Fibroblast of pulmonary artery (primary cell): ENCODE results near the gene HOXA7.

Source experiments
- DNase-seq: peaks from one replicate; pipeline ENCODE4 v3.0.0-alpha.2; 2010; ENCODE audit warnings: low read depth
- H3K4me3 ChIP-seq: replicated peaks from 2 replicates; pipeline ENCODE4 v1.5.1; 2011; ENCODE audit warnings: low read depth, mild to moderate bottlenecking, control low read depth, low read length, moderate library complexity
- TF ChIP-seq, protein P1 (sequence below): IDR thresholded peaks from 2 replicates; pipeline ENCODE4 v1.5.1; 2011; ENCODE audit warnings: mild to moderate bottlenecking, control low read depth, low read length, inconsistent platforms; ENCODE audit errors: missing control alignments

HOXA7 gene

DNA sequence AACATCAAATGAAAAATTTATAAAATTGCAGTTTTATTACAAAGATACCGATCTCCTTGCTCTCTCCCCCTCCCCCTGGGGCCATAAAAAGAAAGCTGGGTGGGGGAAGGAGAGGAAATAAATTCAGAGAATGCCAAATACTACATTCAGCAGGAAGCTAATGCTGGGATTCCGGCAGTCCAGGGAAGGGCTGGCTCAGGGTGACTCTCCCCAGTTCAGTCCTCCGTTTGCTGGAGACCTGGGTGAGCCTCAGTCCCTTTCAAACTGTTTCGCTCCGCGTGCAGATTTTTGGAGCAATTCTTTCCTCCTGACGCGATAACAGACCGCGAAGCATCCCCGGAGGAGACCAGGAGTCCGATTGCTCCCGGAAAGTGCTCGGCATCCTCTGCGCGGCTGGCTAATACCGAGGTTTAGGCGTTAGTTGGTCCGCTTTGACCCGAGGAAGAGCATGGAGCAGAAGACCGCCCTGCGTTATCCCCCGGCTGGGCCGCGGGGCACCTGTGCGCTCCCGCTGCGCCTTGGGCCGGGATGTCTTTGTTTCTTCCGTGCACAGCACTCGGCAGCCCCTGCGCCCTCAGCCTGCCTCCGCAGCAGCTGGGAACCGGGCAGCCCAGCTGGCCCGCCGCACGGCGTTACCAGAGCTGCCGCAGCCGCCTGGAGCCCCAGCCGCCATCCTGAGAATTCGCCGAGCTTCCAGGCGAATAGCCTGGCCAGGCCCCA, 50.1 kb downstream of the HOXA7 start:
- H3K4me3 ChIP-seq: no peak overlapping the region
- DNase-seq: no peak
- TF ChIP-seq, protein P1, sequence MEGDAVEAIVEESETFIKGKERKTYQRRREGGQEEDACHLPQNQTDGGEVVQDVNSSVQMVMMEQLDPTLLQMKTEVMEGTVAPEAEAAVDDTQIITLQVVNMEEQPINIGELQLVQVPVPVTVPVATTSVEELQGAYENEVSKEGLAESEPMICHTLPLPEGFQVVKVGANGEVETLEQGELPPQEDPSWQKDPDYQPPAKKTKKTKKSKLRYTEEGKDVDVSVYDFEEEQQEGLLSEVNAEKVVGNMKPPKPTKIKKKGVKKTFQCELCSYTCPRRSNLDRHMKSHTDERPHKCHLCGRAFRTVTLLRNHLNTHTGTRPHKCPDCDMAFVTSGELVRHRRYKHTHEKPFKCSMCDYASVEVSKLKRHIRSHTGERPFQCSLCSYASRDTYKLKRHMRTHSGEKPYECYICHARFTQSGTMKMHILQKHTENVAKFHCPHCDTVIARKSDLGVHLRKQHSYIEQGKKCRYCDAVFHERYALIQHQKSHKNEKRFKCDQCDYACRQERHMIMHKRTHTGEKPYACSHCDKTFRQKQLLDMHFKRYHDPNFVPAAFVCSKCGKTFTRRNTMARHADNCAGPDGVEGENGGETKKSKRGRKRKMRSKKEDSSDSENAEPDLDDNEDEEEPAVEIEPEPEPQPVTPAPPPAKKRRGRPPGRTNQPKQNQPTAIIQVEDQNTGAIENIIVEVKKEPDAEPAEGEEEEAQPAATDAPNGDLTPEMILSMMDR: no peak

DNA sequence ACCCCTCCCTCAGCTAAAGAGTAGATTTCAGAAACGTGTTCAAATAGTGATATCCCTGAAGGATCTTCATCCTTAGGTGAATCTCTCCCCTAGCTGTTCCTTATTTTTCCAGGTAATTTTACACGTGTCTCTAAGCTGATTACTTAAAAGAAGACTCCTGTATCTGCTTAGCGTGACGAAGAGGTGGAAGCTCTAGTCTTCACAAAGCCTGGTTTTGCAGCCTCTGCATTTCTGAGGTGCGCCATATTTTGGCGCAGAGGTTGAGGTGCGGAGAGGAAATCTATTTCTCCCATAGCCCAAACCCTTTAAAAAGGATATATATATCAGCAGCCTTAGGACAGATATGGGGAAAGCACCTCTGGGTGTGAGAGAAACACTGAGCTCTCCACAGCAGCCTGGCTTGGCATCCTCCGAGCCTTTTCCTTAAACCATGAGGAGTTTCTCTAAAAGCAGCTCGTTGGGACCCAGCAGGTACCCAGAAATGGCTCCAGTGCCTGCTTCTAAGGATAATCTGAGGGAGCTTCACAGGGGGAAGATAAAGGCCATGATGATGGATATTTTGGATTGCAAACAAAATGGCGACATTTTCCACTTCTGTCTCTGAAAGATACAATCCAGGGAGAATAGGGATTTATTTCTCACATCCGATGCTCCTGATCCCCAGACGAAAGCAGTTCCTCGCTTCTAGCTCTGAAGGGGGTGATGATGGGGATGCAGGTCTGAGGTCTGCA, 51.0 kb downstream of the HOXA7 start:
- TF ChIP-seq, protein P1: no peak
- no peak overlapping the region for H3K4me3 ChIP-seq
- no peak for DNase-seq

DNA sequence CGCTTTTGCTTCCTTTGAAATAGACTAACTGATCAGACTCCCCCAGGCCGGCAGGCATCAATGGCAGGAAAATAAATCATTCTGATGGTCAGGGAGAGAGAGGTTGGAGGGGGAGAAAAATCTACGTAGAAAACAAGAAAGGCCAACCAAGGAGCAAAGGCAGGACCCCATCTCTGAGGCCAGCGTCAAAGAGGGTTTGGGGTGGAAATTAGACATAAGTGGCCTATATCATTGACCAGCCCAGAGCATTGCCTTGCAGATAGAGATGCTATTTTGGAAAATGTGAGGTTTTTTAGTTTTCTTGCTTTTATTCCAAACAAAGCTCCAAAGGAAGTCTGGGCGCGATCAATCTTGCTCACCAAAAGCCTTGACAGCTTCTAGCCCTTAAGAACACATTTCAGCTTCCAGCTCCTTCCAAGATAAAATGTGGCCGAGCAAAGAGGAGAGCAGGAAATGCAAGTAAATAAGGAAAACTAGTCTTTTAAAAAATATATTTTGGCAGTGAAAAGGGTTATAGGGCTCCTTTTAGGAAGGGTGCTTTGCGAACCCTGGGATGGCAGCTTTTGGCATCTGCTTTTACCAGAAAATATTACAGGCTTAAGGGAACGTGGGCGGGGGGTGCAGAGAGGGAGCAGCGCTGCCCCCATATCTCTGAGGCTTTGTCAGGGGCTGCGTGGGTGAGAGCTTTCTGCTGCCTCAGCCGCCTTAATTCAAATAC, 52.0 kb downstream of the HOXA7 start:
- TF ChIP-seq, protein P1: no peak
- H3K4me3 ChIP-seq: no peak overlapping the region
- DNase-seq: no peak
